Natural killer cell (primary cell): ENCODE measurements around the gene MRPL10. TPM values are rescaled to one million over a fixed set of nuclear protein-coding genes. Genes with fewer than 3 reads are reported as not detected.
A peak's percentile ranks its signal among the peaks of the same experiment; 100 is the strongest.

Source experiments
- ATAC-seq, 3 donors: fragments of 150-1000 bp in 2 of 3; fragments of 200-7000 bp in 1 of 3; cut with Tn5 transposase; 1 replicate in 1 of 3; 2 replicates in 2 of 3; pipeline ENCODE4 v1.10.0; 2021; ENCODE audit warnings: mild to moderate bottlenecking in 2 of 3, moderate library complexity in 2 of 3
- DNase-seq, 2 donors: peaks; one replicate each; pipeline versions ENCODE4 v3.0.0 to v3.0.0-alpha.2; 2013 to 2021; ENCODE audit warnings: mixed read lengths in 1 of 2
- H3K27ac ChIP-seq: one replicate; pipeline ENCODE4 v1.5.1; 2013; ENCODE audit warnings: mild to moderate bottlenecking, low read length
- H3K27me3 ChIP-seq: one replicate; pipeline ENCODE4 v1.6.1; 2013; ENCODE audit warnings: low read length; ENCODE audit not compliant: control insufficient read depth, insufficient read depth
- H3K36me3 ChIP-seq: one replicate; pipeline ENCODE4 v1.6.1; 2013; ENCODE audit warnings: low read length; ENCODE audit not compliant: control insufficient read depth, insufficient read depth
- H3K4me1 ChIP-seq: one replicate; pipeline ENCODE4 v1.6.1; 2013; ENCODE audit warnings: low read length; ENCODE audit not compliant: control insufficient read depth, insufficient read depth
- H3K4me3 ChIP-seq: one replicate; pipeline ENCODE4 v1.5.1; 2013; ENCODE audit warnings: low read length
- H3K9me3 ChIP-seq: one replicate; pipeline ENCODE4 v1.6.1; 2013; ENCODE audit warnings: low read length; ENCODE audit not compliant: control insufficient read depth, insufficient read depth
- H3K27ac Mint-ChIP-seq, 2 donors: one replicate each; pipeline ENCODE4 v1.8.0; 2022; ENCODE audit warnings: mild to moderate bottlenecking in 2 of 2, mixed read lengths in 2 of 2, moderate library complexity in 1 of 2
- H3K27me3 Mint-ChIP-seq, 2 donors: one replicate each; pipeline ENCODE4 v1.8.0; 2022; ENCODE audit warnings: low read depth in 2 of 2, mixed read lengths in 2 of 2
- H3K36me3 Mint-ChIP-seq: one replicate; pipeline ENCODE4 v1.8.0; 2022; ENCODE audit warnings: mixed read lengths
- H3K4me1 Mint-ChIP-seq, 2 donors: one replicate each; pipeline ENCODE4 v1.8.0; 2022; ENCODE audit warnings: mixed read lengths in 2 of 2
- H3K4me3 Mint-ChIP-seq: one replicate; pipeline ENCODE4 v1.8.0; 2022; ENCODE audit warnings: mild to moderate bottlenecking, moderate library complexity, mixed read lengths
- H3K9me3 Mint-ChIP-seq, 2 donors: one replicate each; pipeline ENCODE4 v1.8.0; 2022; ENCODE audit warnings: mixed read lengths in 2 of 2
- WGBS: methylation state at CpG from one replicate; pipeline ENCODE4 v1.1.7; 2013; ENCODE audit warnings: missing lambda C conversion rate; ENCODE audit not compliant: insufficient coverage; 5-methylcytosine and 5-hydroxymethylcytosine counted together
- intact Hi-C: fragments of 100-400 bp; cut with micrococcal nuclease; formaldehyde crosslinking; loops from one replicate; pipeline ENCODE4 v1.14.2; 2022
- total RNA-seq, 4 donors: library from RNA; stranded (reverse); fragments of 120-200 nt in 1 of 4; gene quantifications; one replicate each; pipeline versions ENCODE4 v1.2.3 to v1.2.4, GENCODE V29; 2013 to 2022
- TF ChIP-seq, protein P1 (sequence below): fragments of 200-600 bp; IDR thresholded peaks from one replicate; pipeline ENCODE4 v1.8.0; 2022; ENCODE audit warnings: antibody characterized with exemption

The MRPL10 gene
- total RNA-seq, 3 donors from 2014 or later (not counting 1 experiment from before 2014, with no cell fraction given): 106 to 232 (median 144) TPM

DNA sequence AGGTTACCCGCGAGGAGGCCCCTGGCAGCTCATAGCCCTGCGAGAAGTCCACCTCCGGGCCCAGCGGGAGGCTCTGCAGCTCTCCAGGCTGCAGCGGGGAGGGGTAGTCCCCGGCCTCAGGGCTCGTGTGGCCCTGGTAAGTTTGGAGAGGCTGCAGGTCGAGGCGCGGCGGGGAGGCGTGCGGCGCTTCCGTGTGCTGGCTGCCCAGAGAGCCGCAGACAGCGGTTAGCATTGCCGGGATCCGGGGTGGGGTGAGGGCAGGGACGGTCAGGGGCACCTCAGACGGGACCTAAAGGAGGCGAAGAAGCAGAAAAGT is 16.8 kb upstream of the MRPL10 start:
- WGBS: 75% methylated on average over 22 of the region's 23 CpGs
- no peak for ATAC-seq
- intact Hi-C loops: no loop called here
- Mint-ChIP-seq H3K27ac (no peak overlapping the region), H3K27me3 (peaks cover 38 to 70% of the 10 kb centered on the region in 2 donors), H3K36me3 (no peaks in the 10 kb centered on the region), H3K4me1 (peaks cover 14 to 26% of the 10 kb centered on the region in 2 donors), H3K9me3 (no peaks in the 10 kb centered on the region), H3K4me3 (no peak overlapping the region)
- TF ChIP-seq, protein P1, sequence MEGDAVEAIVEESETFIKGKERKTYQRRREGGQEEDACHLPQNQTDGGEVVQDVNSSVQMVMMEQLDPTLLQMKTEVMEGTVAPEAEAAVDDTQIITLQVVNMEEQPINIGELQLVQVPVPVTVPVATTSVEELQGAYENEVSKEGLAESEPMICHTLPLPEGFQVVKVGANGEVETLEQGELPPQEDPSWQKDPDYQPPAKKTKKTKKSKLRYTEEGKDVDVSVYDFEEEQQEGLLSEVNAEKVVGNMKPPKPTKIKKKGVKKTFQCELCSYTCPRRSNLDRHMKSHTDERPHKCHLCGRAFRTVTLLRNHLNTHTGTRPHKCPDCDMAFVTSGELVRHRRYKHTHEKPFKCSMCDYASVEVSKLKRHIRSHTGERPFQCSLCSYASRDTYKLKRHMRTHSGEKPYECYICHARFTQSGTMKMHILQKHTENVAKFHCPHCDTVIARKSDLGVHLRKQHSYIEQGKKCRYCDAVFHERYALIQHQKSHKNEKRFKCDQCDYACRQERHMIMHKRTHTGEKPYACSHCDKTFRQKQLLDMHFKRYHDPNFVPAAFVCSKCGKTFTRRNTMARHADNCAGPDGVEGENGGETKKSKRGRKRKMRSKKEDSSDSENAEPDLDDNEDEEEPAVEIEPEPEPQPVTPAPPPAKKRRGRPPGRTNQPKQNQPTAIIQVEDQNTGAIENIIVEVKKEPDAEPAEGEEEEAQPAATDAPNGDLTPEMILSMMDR: no peak
- Histone ChIP-seq H3K36me3 (no peaks in the 10 kb centered on the region), H3K4me1 (peaks cover 21% of the 10 kb centered on the region), H3K27ac (no peak overlapping the region), H3K4me3 (no peak overlapping the region), H3K9me3 (no peaks in the 10 kb centered on the region), H3K27me3 (peaks cover 56% of the 10 kb centered on the region)
- DNase-seq: no peak

DNA sequence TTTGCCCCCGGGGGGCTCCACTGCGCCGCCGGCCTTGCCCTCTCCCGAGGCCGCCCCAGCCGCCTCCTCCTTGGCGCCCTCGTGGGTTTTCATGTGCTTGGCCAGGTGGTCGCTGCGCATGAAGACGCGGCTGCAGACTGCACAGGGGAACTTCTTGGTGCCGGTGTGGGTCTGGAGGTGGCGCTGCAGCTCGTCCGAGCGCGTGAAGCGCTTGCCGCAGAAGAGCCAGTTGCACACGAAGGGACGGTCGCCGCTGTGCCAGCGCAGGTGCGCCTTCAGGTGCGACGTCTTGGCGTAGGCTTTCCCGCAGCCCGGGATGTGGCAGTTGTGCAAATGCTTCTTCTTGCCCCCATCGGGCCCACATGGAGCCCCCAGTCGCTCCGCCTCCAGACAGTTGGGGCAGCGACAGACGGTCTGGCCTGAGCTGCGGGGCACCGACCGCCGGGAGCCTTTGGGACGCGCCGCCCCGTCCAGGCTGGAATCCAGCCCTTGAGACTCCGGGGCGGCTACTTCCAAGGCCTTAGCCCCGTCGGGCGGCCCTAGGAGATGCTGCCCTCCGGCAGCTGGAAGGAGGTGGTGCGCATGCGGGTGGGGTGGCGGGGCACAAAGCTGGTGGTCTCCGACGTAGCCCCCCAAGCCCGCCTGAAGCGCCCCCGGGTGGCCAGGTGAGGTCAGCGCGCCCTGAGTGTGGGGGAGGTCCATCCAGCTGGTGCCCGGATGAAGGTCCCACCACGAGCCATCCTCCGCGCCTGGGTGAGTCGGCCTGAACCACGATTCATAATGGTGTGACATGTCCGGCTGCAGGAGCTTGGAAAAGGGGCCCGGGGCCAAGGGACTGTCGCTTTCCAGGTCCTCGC is 16.2 kb upstream of the MRPL10 start:
- intact Hi-C loops: no loop called here

DNA sequence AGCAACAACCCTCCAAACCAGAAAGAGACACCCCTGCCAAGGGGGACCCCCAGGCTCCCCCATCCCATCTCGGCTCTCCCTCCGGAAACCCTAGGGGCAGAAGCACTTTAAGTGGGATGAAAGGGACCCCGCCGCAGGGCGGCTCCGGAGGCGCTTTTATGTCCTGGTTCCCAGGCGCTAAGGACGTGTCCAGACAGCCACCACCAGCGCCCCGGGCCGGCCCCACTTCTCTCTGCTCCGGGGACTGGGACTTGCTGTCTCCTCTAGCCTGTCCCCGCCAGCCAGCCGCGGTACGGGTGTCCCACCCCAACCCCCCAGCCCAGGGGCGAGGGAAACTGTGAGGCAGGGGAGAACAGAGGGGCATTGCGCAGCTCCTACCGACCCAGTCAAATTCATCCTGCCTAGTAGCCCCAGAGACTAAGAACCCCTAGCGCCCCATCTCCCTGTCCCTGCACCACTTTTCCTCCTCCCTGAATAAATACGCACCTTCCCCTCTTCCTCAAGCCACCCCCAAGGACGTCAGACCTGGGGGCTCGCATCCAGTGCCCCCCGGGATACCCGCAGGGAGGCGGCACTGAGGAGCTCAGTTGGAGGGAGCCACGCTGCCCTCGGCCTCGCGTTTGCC is 15.5 kb upstream of the MRPL10 start:
- H3K36me3 ChIP-seq: no peaks in the 10 kb centered on the region
- intact Hi-C loops: no loop called here
- Mint-ChIP-seq H3K4me1 (peaks cover 6 to 22% of the 10 kb centered on the region in 2 donors), H3K36me3 (no peaks in the 10 kb centered on the region), H3K4me3 (no peak overlapping the region), H3K27ac (no peak overlapping the region), H3K9me3 (no peaks in the 10 kb centered on the region), H3K27me3 (peaks cover 25 to 57% of the 10 kb centered on the region in 2 donors)
- ATAC-seq (no peak), DNase-seq (no peak)
- H3K27ac ChIP-seq: no peak overlapping the region
- H3K4me3 ChIP-seq: no peak overlapping the region
- peaks cover 44% of the 10 kb centered on the region for H3K27me3 ChIP-seq
- H3K9me3 ChIP-seq: no peaks in the 10 kb centered on the region
- TF ChIP-seq, protein P1: no peak
- peaks cover 15% of the 10 kb centered on the region for H3K4me1 ChIP-seq
- 20% methylated on average over 31 of the region's 31 CpGs for WGBS

More for the DNA sequence above, 16.2 kb upstream of the MRPL10 start:
- no peaks in the 10 kb centered on the region for H3K36me3 ChIP-seq
- DNase-seq (peak in 1 of 2 donors; percentile 64), ATAC-seq (peak in 1 of 3 donors; percentile 28)
- no peaks in the 10 kb centered on the region for H3K9me3 Mint-ChIP-seq
- H3K27me3 Mint-ChIP-seq: peaks cover 32 to 64% of the 10 kb centered on the region in 2 donors
- WGBS: 34% methylated on average over 71 of the region's 71 CpGs
- H3K9me3 ChIP-seq: no peaks in the 10 kb centered on the region
- H3K27ac ChIP-seq: no peak overlapping the region
- H3K27ac Mint-ChIP-seq: no peak overlapping the region
- no peak overlapping the region for H3K4me3 Mint-ChIP-seq
- peaks cover 21% of the 10 kb centered on the region for H3K4me1 ChIP-seq
- no peaks in the 10 kb centered on the region for H3K36me3 Mint-ChIP-seq
- H3K27me3 ChIP-seq: peaks cover 51% of the 10 kb centered on the region
- peaks cover 13 to 29% of the 10 kb centered on the region in 2 donors for H3K4me1 Mint-ChIP-seq
- TF ChIP-seq, protein P1: peak; percentile 26
- no peak overlapping the region for H3K4me3 ChIP-seq
